Measurements from ENCODE around the gene VPS37C. TPM values are rescaled to one million over a fixed set of nuclear protein-coding genes. Genes with fewer than 3 reads are reported as not detected.

Gene VPS37C
- total RNA-seq, 1 experiment from 2014 or later = 19.0 TPM

GRCh38 chr11:61173456-61173855, 12.2 kb upstream of the VPS37C start:
- Histone ChIP-seq H2BK5ac (ENCODE audit: insufficient read length, low read length) (no peak overlapping the region), H3K23ac (ENCODE audit: insufficient read length, low read depth, low read length) (no peak overlapping the region), H3K9ac (ENCODE audit: extremely low read depth, insufficient read length, low read length) (no peak overlapping the region), H4K5ac (ENCODE audit: insufficient read length, low read depth, low read length) (no peak overlapping the region), H3K23me2 (ENCODE audit: insufficient read length, low read depth, low read length, poor library complexity, severe bottlenecking) (no peaks in the 10 kb centered on the region), H3K27ac (ENCODE audit: insufficient read length, low read depth, low read length) (no peak overlapping the region), H3T11ph (ENCODE audit: low read length) (no peak overlapping the region), H2BK120ac (ENCODE audit: low read depth, low read length, poor library complexity, severe bottlenecking) (no peak overlapping the region), H2BK15ac (ENCODE audit: low read depth, low read length) (no peak overlapping the region), H3K56ac (ENCODE audit: insufficient read length, low read depth, low read length) (no peak overlapping the region), H4K8ac (replicated peaks; ENCODE audit: insufficient read length, low read depth, low read length) (no peak overlapping the region), H2BK12ac (ENCODE audit: insufficient read length, low read depth, low read length) (no peak overlapping the region), H4K91ac (ENCODE audit: insufficient read length, low read depth, low read length) (no peak overlapping the region), H3K4ac (ENCODE audit: low read depth, low read length) (no peak overlapping the region), H3K18ac (ENCODE audit: insufficient read length, low read depth, low read length) (no peak overlapping the region), H2AFZ (ENCODE audit: low read length) (no peak overlapping the region), H3K27me3 (ENCODE audit: insufficient read depth, low read length) (no peaks in the 10 kb centered on the region), H3K4me2 (ENCODE audit: insufficient read depth, insufficient read length, low read length) (no peak overlapping the region), H2BK20ac (ENCODE audit: low read depth, low read length, poor library complexity, severe bottlenecking) (no peak overlapping the region), H3K14ac (ENCODE audit: insufficient read depth, low read length) (no peak overlapping the region), H4K20me1 (ENCODE audit: control insufficient read depth, insufficient read depth, insufficient read length) (no peaks in the 10 kb centered on the region), H3K79me2 (ENCODE audit: insufficient read depth, low read length) (no peaks in the 10 kb centered on the region), H3K79me1 (ENCODE audit: insufficient read depth, low read depth, low read length, poor library complexity, severe bottlenecking) (no peaks in the 10 kb centered on the region), H3K4me1 (ENCODE audit: insufficient read depth, low read length) (no peaks in the 10 kb centered on the region), H3K9me3 (ENCODE audit: control insufficient read depth, low read depth, low read length) (no peaks in the 10 kb centered on the region), H2AK5ac (ENCODE audit: insufficient read length, low read length) (no peak overlapping the region)
- no peak for DNase-seq
- Mint-ChIP-seq H3K27ac (no peak overlapping the region), H3K36me3 (ENCODE audit: insufficient read depth in 1 of 3, low read depth in 3 of 3) (no peaks in the 10 kb centered on the region; a peak in 1 of 7 replicates), H3K4me3 (no peak overlapping the region), H3K9me3 (peaks cover 2 to 4% of the 10 kb centered on the region in 2 experiments; a peak in 2 of 5 replicates), H3K27me3 (ENCODE audit: low read depth) (peaks cover 32% of the 10 kb centered on the region), H3K4me1 (no peaks in the 10 kb centered on the region)
- no CpG with 5 or more reads among the region's 4 CpGs for WGBS (ENCODE audit: extremely low coverage, insufficient read length, low lambda C conversion rate)
- no peak for TF ChIP-seq CTCF (conservative IDR thresholded peaks at IDR 0.05)
